Kidney epithelial cell (primary cell): ENCODE results near the gene C4orf51. TPM values are rescaled to one million over a fixed set of nuclear protein-coding genes. Genes with fewer than 3 reads are reported as not detected.
"Not testable (repeated sequence)": the region's sequence is repeated elsewhere in the genome, so short reads cannot be mapped to it uniquely, and the experiment has no call there.

Experiments
- DNase-seq: peaks from one replicate; pipeline ENCODE4 v3.0.0-alpha.2; 2010; ENCODE audit warnings: low read depth
- H3K27me3 ChIP-seq: 2 replicates; pipeline ENCODE4 v1.6.0; 2011; ENCODE audit warnings: low read length; ENCODE audit not compliant: control insufficient read depth, insufficient read depth
- H3K36me3 ChIP-seq: 2 replicates; pipeline ENCODE4 v1.5.1; 2011; ENCODE audit warnings: low read length; ENCODE audit not compliant: control insufficient read depth, insufficient read depth
- H3K4me3 ChIP-seq: 2 replicates; pipeline ENCODE4 v1.5.1; 2011; ENCODE audit warnings: low read depth, mild to moderate bottlenecking, control low read depth, low read length
- CTCF ChIP-seq: IDR thresholded peaks from 2 replicates; pipeline ENCODE4 v1.5.1; 2011; ENCODE audit warnings: mild to moderate bottlenecking, moderate library complexity, low read length, control low read depth, inconsistent platforms; ENCODE audit not compliant: insufficient read depth, poor library complexity, severe bottlenecking
- total RNA-seq: library from RNA; depleted of rRNA; stranded (reverse); fragments of >200 nt; gene quantifications from 2 replicates; pipeline ENCODE4 v1.2.3, GENCODE V29; 2015

C4orf51 gene
- total RNA-seq, result not detected in 2 replicates

GRCh38 chr4:145679991-145680455 lies at the start of gene C4orf51:
Gene C4orf51, plus strand, starts transcription at chr4:145680146. Its CDS starts 58 bp downstream, at chr4:145680204.
- DNase-seq, result peak; percentile 72
- Histone ChIP-seq H3K27me3 (no peaks in the 10 kb centered on the region), H3K36me3 (no peaks in the 10 kb centered on the region), H3K4me3 (no peak within 1 kb of the TSS)
- no peak for TF ChIP-seq CTCF

GRCh38 chr4:145635117-145635516 lies 44.8 kb upstream of the C4orf51 start:
- Histone ChIP-seq H3K4me3 (no peak overlapping the region), H3K36me3 (no peaks in the 10 kb centered on the region), H3K27me3 (no peaks in the 10 kb centered on the region)
- TF ChIP-seq CTCF, result no peak
- DNase-seq, result no peak

- H3K27me3 ChIP-seq, result no peaks in the 10 kb centered on the region
- no peak overlapping the region for H3K4me3 ChIP-seq
- no peaks in the 10 kb centered on the region for H3K36me3 ChIP-seq
- no peak for DNase-seq
- no peak for TF ChIP-seq CTCF
Observed at GRCh38 chr4:145635630-145636029, 44.3 kb upstream of the C4orf51 start.

GRCh38 chr4:145639186-145639698 lies 40.7 kb upstream of the C4orf51 start:
- Histone ChIP-seq H3K36me3 (no peaks in the 10 kb centered on the region), H3K4me3 (no peak overlapping the region), H3K27me3 (no peaks in the 10 kb centered on the region)
- no peak for DNase-seq
- no peak for TF ChIP-seq CTCF

GRCh38 chr4:145640236-145640635 lies 39.7 kb upstream of the C4orf51 start:
- H3K36me3 ChIP-seq, H3K4me3 ChIP-seq, H3K27me3 ChIP-seq, DNase-seq: not testable (repeated sequence)

- DNase-seq, result no peak
- Histone ChIP-seq H3K27me3 (no peaks in the 10 kb centered on the region), H3K4me3 (no peak overlapping the region), H3K36me3 (no peaks in the 10 kb centered on the region)
- no peak for TF ChIP-seq CTCF
Observed at GRCh38 chr4:145643295-145643694, 36.7 kb upstream of the C4orf51 start.
